Hepatocyte (in vitro differentiated cells): Measurements from ENCODE around the gene NFE2. TPM values are rescaled to one million over a fixed set of nuclear protein-coding genes. Genes with fewer than 3 reads are reported as not detected.

Source experiments
- DNase-seq: peaks from one replicate; pipeline ENCODE4 v3.0.0-alpha.2; 2016; ENCODE audit warnings: low spot score
- H2AFZ ChIP-seq: fragments of 200-600 bp; sonication (generic); 2 replicates; pipeline ENCODE4 v1.6.0; 2016; ENCODE audit warnings: antibody characterized with exemption, mild to moderate bottlenecking
- H3K27ac ChIP-seq: fragments of 200-600 bp; sonication (generic); 2 replicates; pipeline ENCODE4 v1.5.1; 2016; ENCODE audit warnings: mild to moderate bottlenecking
- H3K27me3 ChIP-seq: fragments of 200-600 bp; sonication (generic); 2 replicates; pipeline ENCODE4 v1.6.1; 2016
- H3K36me3 ChIP-seq: fragments of 200-600 bp; sonication (generic); replicated peaks from 2 replicates; pipeline ENCODE4 v1.5.1; 2016; ENCODE audit warnings: low read depth; ENCODE audit not compliant: insufficient read depth
- H3K4me1 ChIP-seq: fragments of 200-600 bp; sonication (generic); 2 replicates; pipeline ENCODE4 v1.5.1; 2016; ENCODE audit warnings: mild to moderate bottlenecking, moderate library complexity; ENCODE audit not compliant: insufficient read depth
- H3K4me2 ChIP-seq: fragments of 200-600 bp; sonication (generic); 2 replicates; pipeline ENCODE4 v1.6.0; 2016
- H3K4me3 ChIP-seq: fragments of 200-600 bp; sonication (generic); 2 replicates; pipeline ENCODE4 v1.5.1; 2016; ENCODE audit warnings: mild to moderate bottlenecking
- H3K79me2 ChIP-seq: fragments of 200-600 bp; sonication (generic); 2 replicates; pipeline ENCODE4 v1.6.0; 2017; ENCODE audit warnings: mild to moderate bottlenecking
- H3K9me2 ChIP-seq: fragments of 200-600 bp; sonication (generic); replicated peaks from 2 replicates; pipeline ENCODE4 v1.6.0; 2017; ENCODE audit warnings: mild to moderate bottlenecking; ENCODE audit not compliant: insufficient read depth
- H3K9me3 ChIP-seq: fragments of 200-600 bp; sonication (generic); 2 replicates; pipeline ENCODE4 v1.5.1; 2016; ENCODE audit warnings: low read depth, mild to moderate bottlenecking
- H4K20me1 ChIP-seq: fragments of 200-600 bp; sonication (generic); 2 replicates; pipeline ENCODE4 v1.6.0; 2016; ENCODE audit warnings: mild to moderate bottlenecking; ENCODE audit not compliant: insufficient read depth, poor library complexity, severe bottlenecking
- CTCF ChIP-seq: fragments of 200-600 bp; sonication (generic); IDR thresholded peaks from 2 replicates; pipeline ENCODE4 v1.5.1; 2016; ENCODE audit warnings: antibody characterized with exemption, mild to moderate bottlenecking; ENCODE audit not compliant: poor library complexity
- EZH2 ChIP-seq: fragments of 200-600 bp; sonication (generic); IDR thresholded peaks from 2 replicates; pipeline ENCODE4 v1.6.1; 2016; ENCODE audit warnings: antibody characterized with exemption, mild to moderate bottlenecking, borderline replicate concordance
- EZH2phosphoT487 ChIP-seq: fragments of 200-600 bp; sonication (generic); IDR thresholded peaks from one replicate; pipeline ENCODE4 v1.6.1; 2018; ENCODE audit warnings: antibody characterized with exemption, mild to moderate bottlenecking, low read depth, moderate library complexity; ENCODE audit not compliant: unreplicated experiment, severe bottlenecking
- WGBS: methylation state at CpG from one replicate; pipeline ENCODE4 v1.1.6; 2016; ENCODE audit warnings: low lambda C conversion rate; ENCODE audit errors: missing lambda C conversion rate; 5-methylcytosine and 5-hydroxymethylcytosine counted together
- polyA plus RNA-seq: library from polyadenylated mRNA; unstranded; fragments of >200 nt; fragmentation: Nextera tagmentation; extraction: Ambion mirVana; gene quantifications from 2 replicates; pipeline ENCODE4 v1.2.1, GENCODE V29; 2016
- total RNA-seq: library from RNA; depleted of rRNA; stranded (reverse); fragments of >200 nt; gene quantifications from 2 replicates; pipeline ENCODE4 v1.2.3, GENCODE V29; 2014

Gene NFE2
- total and polyA plus RNA-seq, 2 experiments from 2014 or later: 0.83 TPM; not detected in 1

GRCh38 chr12:54341378-54342300, 40.8 kb upstream of the NFE2 start:
- WGBS: 47% methylated on average over 9 of the region's 9 CpGs
- Histone ChIP-seq H2AFZ (no peak overlapping the region), H3K27ac (peak overlapping the region; percentile 55), H3K4me3 (no peak overlapping the region), H3K79me2 (peaks cover 36% of the 10 kb centered on the region), H4K20me1 (peaks cover 26% of the 10 kb centered on the region), H3K4me1 (peaks cover 35% of the 10 kb centered on the region), H3K9me3 (no peaks in the 10 kb centered on the region), H3K27me3 (no peaks in the 10 kb centered on the region), H3K36me3 (peaks cover 4% of the 10 kb centered on the region), H3K9me2 (no peaks in the 10 kb centered on the region), H3K4me2 (no peak overlapping the region)
- no peak for TF ChIP-seq EZH2phosphoT487
- no peak for TF ChIP-seq CTCF
- TF ChIP-seq EZH2: no peak
- no peak for DNase-seq

- Histone ChIP-seq H3K4me2 (no peak overlapping the region), H3K36me3 (peaks cover 4% of the 10 kb centered on the region), H3K27ac (peak overlapping the region; percentile 55), H3K27me3 (no peaks in the 10 kb centered on the region), H3K9me3 (no peaks in the 10 kb centered on the region), H3K79me2 (peaks cover 40% of the 10 kb centered on the region), H4K20me1 (peaks cover 26% of the 10 kb centered on the region), H2AFZ (no peak overlapping the region), H3K9me2 (no peaks in the 10 kb centered on the region), H3K4me3 (no peak overlapping the region), H3K4me1 (peaks cover 36% of the 10 kb centered on the region)
- WGBS: 71% methylated on average over 7 of the region's 7 CpGs
- TF ChIP-seq CTCF (no peak), EZH2phosphoT487 (no peak), EZH2 (no peak)
- no peak for DNase-seq
Observed at GRCh38 chr12:54340846-54341245, 40.0 kb upstream of the NFE2 start.

GRCh38 chr12:54338698-54339296, 38.0 kb upstream of the NFE2 start:
- no peaks in the 10 kb centered on the region for H3K9me2 ChIP-seq
- H3K79me2 ChIP-seq: peaks cover 60% of the 10 kb centered on the region
- H3K4me3 ChIP-seq: no peak overlapping the region
- DNase-seq: no peak
- peaks cover 27% of the 10 kb centered on the region for H4K20me1 ChIP-seq
- H3K27me3 ChIP-seq: no peaks in the 10 kb centered on the region
- H3K9me3 ChIP-seq: no peaks in the 10 kb centered on the region
- TF ChIP-seq EZH2phosphoT487: no peak
- no peak for TF ChIP-seq CTCF
- TF ChIP-seq EZH2: no peak
- WGBS: 86% methylated on average over 4 of the region's 4 CpGs
- H3K4me1 ChIP-seq: peaks cover 36% of the 10 kb centered on the region
- no peak overlapping the region for H3K4me2 ChIP-seq
- H3K27ac ChIP-seq: peak overlapping the region; percentile 0
- H3K36me3 ChIP-seq: peaks cover 4% of the 10 kb centered on the region
- no peak overlapping the region for H2AFZ ChIP-seq
